Activated naive CD4-positive, alpha-beta T cell treated with anti-CD3 and anti-CD28 coated beads, Interleukin-2, amount 50 U/mL, for 16 hours (primary cell): ENCODE data around the gene POLR3A.

ENCODE experiments used
- DNase-seq: peaks from one replicate; pipeline ENCODE4 v3.0.0-alpha.2; 2020

POLR3A gene

DNA sequence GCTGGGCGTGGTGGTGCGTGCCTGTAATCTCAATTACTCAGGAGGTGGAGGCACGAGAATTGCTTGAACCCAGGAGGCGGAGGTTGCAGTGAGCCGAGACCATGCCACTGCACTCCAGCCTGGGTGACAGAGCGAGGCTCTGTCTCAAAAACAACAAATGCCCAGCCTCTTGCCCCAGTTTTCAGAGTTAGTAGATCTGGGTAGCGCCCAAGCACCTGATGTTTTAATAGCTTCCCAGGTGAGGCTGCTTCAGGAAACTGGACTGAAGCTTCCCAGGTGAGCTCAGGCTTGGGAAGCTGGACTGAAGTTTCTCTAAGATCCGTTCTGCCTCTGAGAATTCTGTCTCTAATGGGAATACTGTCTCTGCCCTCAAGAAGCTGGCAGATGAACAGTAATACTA, 16.5 kb upstream of the POLR3A start:
- no peak for DNase-seq

DNA sequence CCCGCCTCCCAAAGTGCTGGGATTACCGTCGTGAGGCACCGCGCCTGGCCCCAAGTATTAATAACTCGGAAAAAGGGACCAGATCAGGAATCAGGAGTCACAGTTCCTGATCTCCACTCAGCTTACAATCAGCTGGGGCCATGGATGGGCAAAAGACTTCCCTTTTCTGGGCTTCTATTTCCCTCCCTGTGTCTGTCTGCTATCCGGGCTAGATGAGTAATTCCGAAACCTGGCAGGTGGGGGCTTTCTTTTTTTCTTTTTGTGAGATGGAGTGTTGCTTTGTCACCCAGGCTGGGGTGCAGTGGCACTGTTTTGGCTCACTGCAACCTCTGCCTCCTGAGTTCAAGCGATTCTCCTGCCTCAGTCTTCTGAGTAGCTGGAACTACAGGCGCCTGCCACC, 15.9 kb upstream of the POLR3A start:
- DNase-seq = peak; percentile 29

DNA sequence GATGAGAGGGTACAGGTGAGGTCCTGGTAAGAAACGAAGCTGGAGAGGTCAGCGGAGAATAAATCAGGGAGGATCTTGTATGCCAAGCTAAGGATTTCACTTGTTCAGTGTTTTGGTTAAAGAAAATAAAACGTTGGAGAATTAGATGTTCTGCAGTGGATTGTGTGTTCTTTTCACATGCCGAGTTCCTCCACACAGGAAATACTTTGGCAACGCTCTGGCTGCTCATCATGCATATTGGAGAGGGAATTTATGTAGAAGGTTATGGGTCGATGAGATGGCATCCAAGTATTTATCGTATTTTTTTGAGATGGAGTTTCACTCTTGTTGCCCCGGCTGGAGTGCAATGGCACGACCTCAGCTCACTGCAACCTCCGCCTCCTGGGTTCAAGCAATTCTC, 15.4 kb upstream of the POLR3A start:
- DNase-seq = no peak

DNA sequence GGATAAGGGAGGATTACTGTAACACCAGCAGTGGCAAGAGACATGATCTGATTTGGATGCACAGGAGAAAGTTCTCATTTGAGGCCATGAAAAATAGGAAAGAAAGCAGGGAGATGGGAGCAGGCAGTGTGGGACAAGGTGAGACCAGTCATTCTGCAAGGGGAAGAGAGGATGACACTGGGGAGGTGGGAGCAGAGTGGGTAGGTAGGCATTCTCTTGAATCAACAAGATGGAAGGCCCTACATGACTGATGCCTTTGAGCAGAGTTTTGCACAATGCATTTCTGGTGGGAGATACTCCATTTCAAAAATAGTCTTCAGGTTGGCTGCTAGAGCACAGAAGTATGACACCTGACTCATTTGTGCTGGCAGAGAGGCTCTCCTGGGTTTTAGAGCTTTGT, 14.9 kb upstream of the POLR3A start:
- no peak for DNase-seq

DNA sequence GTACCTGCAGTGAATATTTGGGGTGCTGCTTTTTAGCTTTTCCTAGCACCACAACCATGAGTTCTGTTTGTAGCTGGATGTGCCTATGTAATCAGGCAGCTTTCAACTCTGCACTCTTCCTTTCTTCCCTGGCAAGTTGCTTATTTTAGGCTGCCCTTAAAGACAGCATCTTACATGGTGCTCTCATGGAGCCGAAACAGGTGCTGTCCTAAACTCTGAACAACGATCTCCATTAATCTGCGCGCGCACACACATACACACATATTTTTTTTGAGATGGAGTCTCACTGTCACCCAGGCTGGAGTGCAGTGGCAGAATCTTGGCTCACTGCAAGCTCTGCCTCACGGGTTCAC, 13.4 kb upstream of the POLR3A start:
- no peak for DNase-seq

DNA sequence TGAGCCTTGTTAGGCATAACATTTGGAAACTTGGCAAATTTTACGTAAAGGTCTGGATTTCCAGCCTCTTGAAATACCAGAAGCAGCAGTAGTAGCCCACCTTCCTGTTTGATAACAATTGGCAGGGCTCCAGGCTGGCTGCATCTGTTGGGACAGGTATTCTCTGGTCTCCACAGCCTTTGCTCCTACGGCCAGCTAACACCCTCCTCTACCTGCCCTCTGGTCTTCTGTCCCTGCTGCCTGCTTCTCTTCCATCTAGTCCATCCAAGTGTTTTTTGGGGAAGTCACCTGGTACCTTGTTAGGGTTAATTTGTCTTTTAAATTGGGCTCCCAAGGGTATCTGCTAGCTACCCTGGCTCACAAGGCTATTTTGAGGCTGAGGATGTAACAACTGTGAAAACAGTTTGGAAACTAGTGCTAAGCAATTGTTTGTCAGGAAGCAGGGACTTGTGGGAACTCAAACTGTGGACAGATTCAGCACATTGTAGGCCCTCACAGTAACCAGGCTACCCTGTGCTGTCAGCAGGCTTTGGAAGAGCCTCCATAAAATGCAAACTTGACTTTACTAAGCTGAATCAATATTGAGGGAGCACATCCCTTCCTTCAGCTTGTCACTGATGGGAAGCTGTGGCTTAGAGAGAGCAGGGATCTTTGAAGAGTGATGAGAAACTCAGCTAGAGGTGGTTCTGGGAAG, 12.9 kb upstream of the POLR3A start:
- no peak for DNase-seq

DNA sequence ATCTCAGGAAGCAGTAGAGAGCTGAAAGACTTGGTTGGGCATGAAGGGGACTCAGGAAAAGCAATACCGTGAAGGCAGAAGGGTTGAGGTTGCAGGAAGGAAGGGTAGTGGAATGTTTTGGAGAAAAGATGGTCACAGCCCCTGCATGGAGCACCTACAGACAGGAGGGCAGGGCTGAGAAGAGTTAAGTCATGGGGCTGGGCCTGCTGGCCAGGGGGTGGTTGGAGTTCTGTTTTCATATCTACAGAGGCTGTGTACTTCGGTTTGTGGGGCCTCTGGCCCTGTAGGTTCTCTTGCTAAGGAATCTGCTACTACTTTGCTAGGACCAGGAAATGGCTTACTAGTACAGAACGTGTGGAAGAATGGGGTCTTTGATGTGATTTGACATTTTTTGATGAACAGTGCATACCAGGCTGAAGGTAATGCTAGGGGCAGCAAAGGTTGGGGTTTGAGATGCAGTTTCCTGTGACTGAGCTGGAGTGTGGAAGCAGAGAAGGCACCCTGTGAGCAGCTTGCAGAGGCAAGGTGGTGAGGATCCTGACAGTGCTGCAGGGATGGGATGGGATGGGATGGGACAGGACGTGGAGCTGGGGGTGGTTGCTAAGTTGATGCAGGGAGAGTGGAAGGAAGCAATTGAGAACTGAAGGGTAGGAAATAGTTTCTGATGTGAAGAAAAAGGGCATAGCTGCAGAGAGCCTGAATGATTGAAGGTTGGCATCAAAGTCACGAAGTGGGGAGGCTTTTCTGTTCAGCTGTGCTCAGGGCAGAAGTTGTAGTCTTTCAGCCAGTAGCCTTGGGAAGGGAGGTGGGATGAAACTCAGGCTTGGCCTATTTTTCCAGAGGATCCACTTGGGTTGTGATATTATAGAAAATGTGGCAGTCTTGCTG, 12.1 kb upstream of the POLR3A start:
- no peak for DNase-seq

DNA sequence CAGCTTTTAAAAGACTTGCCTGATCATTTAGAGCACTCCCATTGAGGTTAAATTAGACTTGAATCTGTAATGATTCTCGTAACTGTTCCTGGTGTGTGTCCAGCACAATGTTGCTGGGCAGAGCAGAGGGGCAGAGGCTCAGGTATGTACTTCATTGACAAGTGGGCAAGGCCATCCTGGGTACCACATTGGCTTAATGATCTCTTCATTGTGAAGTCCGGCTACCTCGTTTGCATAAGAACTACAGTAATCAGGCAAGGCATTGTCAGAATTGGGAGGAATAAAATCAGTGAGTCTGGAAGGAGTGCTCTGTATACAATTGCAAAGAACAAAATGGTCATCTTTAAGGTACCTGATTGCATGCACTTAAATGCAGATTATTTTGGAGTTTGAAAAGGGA, 10.4 kb upstream of the POLR3A start:
- no peak for DNase-seq

DNA sequence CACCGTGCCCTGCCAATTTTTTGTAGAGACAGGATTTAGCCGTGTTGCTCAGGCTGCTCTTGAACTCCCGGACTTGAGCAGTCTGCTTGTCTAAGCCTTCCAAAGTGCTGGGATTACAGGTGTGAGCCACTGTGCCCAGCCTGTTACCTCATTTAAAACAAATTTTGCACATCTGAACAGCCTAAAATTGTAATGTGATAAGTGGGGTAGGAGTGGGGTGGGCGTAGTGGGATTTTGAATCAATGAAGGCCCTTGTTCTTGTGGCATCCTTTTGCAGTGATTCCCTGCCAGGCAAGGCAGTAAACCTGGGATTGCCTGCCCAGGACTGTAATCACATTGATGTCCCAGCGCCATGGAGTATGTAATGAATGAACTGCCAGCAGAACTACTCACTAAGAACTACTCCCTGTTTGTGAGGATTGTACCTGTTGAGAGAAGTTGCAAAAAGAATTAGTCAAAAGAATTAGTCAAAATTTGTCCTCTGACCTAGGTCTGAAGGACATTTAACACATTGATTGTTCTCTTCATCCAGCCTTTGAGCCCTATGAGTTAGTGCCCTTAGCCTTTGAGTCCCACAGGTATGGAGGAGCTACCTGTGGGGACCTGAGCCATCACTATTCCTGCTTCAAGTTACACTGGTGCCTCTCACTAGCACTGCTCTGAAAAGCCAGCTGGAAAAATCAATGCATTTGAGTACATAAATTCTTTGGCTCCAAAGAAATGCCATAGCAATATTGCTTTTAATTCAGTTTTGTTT, 9.7 kb upstream of the POLR3A start:
- DNase-seq = no peak

DNA sequence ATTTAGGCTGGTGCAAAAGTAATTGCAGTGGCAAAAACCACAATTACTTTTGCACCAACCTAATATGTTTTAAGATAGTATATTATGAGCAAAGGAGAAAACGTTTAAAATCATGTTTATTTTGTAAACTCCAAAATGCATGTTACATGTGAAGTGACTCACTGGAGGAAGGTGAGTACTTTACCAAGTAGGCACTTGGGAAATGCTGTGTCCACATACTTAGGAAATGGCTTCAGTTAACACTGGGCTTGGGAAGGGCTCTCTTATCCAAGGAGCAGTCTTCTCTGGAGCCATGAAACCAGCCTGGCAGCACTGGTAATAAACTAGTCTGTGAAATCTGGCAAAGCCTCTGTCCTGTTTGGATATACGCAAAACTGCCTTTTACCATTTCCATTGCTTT, 8.8 kb upstream of the POLR3A start:
- no peak for DNase-seq

DNA sequence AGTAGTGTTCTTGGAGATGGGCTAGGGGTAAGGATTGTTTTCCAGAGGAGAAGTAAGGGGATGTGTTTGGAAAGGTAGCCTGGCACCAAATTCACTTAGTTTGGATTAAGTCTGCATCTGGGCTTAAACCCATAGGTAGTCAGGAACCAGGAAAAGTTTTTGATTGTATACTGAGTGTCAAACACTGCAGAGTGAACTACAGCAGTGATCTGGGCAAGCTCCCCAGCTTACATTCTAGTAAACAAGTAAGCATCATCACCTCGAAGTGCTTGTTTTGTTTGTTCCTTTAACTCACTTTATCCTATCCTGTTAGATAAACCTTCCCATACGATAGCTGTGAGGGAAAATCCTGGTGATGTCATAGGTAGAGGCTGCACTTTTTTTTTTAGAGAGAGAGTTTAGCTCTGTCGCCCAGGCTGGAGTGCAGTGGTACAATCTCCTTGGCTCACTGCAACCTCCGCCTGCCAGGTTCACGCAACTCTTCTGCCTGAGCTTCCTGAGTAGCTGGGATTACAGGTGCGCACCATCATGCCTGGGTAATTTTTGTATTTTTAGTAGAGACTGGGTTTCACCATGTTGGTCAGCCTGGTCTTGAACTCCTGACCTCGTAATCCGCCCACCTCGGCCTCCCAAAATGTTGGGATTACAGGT, 6.7 kb upstream of the POLR3A start:
- no peak for DNase-seq

DNA sequence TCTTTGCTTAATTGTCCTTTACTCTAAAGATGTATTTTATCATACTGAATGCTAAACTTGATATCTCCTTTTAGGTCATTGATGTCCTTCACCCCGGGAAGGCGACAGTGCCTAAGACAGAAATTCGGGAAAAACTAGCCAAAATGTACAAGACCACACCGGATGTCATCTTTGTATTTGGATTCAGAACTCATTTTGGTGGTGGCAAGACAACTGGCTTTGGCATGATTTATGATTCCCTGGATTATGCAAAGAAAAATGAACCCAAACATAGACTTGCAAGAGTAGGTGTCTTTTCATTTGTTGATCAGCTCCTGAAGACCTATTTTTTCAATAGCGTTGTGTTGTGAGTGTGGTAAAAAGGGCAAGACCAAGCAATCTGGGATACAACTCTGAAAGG, 6.1 kb upstream of the POLR3A start:
- DNase-seq = no peak

DNA sequence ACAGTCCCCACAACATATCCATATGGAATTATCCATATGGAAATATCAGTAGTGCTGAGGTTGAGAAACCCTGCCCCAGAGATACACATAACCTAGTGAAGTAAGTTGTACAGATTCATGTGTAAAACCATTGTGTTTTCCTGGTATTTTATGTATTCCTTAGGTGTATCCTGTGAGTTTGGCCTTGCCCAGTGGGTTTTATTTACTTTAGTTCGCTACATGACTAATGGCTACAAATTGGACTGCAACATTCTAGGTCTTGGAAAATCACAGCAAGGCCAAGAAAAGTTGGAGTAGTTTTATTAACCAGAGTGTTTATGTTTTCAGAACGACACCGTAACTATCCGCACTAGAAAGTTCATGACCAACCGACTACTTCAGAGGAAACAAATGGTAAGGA, 5.7 kb upstream of the POLR3A start:
- DNase-seq = no peak

DNA sequence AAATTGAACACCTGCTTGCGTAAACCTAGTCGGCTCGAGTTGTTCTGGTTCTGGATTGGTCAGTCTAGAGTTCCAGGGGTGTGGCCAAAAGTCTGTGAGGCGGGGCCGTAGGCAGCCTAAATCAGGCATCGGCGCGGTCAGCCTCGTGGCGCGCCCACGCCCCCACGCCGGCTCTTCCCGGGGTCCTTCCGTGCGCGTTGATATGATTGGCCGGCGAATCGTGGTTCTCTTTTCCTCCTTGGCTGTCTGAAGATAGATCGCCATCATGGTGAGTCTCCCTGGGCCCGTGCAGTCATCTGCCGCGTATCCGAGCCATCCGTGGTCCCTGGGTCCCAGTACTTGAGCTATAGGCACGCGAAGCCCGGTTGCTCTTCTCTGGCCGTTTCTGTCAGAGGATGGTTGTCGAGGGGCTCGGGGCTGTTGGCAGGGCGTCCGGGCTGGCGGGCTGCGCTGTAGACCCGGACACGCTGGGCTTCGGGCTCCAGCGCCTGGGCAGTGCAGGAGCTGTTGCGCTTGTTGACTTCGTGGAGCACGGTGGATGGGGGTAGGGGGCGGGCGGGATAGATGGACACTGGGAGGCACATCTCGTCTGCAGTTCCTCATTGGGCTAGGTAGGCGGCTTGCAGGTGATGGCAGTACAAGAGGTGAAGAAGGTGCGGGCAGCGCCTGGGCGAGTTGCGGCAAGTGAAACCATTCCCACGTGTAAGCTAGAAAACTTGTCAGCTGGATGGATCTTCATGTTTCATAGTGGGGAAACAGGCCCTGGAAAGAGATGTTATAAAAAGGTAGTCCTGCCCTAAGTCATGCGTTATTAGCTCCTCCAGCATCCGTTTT, 4.5 kb upstream of the POLR3A start, which contains the start of gene RPS24:
Gene RPS24 (plus strand): TSS at position 227 of the 834 bp plus-strand sequence. CDS start 39 bp downstream, at position 266.
- DNase-seq = peak; percentile 96

DNA sequence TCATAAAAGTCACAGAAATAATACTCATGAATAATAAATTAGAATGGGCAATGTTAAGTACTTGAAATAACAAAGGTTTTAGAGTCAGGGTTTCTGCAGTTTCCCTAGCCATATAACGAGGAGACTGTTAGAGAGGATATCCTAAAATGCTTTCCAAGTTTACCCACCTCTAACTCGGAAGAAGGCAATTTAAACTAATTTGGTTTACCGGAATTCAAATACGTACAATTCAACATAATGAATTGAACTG, 4.0 kb upstream of the POLR3A start:
- no peak for DNase-seq

DNA sequence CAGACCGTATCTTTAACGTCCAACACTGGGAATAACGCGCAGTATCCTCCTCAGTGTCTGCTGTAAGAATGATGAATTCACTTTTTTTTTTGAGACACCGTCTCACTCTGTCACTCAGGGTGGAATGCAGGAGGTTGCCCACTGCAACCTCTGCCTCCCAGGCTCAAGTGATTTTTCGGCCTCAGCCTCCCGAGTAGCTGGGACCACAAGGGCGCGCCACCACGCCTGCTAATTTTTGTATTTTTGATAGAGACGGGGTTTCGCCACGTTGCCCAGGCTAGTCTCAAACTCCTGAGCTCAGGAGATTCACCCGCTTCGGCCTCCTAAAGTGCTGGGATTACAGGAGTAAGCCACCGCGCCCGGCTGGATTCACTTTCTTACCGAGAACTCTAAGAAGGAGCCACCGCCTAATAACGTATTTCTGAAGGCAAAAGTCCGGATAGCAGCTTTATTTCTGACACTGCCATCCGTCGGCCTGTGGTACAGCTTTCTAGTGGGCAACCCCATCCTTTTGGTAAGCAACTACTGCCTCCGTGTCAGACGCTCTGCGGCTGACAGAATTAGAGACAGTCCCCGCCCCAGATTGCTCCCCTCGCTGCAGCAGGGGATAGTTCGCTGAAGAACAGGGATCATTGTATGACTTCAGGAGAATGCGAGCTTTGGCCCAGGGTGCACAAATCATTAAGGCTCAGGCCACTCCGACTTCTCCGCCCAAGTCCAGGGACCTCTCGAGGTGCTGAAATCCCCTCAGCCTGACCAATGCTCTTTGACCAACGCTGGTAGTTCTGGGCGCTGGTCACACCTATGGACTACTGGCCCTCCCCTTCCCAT, 662 bp downstream of the POLR3A start:
- DNase-seq = peak; percentile 27

DNA sequence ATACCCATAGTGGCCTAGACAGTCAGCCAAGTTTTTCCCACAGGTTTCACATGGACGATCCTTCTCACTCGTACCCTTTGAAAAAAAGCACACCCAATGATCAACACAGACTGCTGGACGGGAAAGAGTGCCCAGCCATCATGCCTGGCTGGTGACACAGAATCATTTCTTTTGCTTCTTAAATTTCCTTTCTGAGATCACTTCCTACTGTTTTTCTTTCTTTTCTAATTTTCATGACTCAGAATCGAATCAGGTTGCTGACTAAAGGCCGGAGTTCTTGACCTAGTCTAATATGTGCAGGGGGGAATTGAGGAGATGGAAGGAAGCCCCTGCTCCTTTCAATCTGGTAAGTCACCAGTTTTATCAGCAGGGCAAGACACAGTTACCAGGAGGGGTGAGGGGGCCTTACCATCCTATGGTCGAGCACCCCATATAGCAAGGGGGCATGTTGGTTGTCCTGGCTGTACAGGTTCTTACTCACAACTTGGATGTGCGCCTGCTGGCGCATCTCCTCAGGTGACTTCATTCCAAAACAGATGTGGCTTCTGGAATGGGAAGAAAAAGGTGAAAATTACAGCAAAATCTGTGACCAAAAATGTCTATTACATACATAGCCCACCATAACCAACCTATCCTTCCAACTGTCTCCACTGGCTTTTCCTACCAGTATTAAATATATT, 3.5 kb downstream of the POLR3A start:
- no peak for DNase-seq

DNA sequence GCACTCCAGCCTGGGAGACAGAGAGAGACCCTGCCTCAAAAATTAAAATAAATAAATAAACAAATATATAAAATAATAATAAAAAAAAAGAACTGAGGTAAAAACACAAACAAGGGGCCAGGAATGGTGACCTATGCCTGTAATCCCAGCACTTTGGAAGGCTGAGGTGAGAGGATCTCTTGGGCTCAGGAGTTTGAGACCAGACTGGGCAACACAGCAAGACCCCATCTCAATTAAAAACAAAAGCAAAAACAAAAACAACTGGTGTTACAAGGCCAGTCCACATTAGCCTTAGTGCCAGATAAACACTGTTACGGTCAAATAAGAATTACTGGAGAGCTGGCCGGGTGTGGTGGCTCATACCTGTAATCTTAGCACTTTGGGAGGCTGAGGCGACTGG, 5.6 kb downstream of the POLR3A start:
- no peak for DNase-seq

DNA sequence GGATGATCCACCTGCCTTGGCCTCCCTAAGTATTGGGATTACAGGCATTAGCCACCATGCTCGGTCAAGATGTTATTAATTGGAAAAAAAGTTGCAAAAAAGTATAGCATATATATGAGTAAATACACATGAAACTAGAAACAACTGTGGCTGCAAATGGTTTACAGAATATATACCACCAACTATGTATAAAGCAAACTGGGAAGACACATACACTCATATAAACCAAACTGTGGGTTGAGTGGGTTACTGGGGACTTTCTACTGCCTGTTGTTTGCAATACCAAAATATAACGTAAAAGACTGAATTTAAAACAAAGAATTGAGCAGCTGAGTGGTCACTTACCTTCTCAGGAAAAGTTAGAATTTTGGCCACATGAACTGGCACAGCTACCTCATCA, 8.1 kb downstream of the POLR3A start:
- DNase-seq = no peak

DNA sequence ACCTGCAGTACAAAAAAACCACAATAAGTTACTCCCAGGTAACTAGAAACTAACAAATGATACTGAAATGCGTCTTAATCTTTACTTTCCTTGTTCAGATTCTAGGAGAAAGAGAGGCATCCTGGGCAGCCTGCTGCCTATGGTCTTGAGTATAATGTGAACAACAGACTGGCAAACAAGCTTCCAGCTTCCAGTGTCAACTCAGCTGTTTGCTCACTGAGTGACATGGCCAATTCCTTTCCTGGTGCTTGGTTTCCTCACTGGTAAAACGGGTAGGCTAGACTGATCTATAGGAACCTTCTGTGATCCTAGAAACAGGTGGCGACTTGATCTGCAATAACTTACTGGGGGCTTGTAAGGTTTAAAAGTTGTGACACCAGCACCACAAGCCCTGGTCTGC, 10.1 kb downstream of the POLR3A start:
- DNase-seq = no peak

DNA sequence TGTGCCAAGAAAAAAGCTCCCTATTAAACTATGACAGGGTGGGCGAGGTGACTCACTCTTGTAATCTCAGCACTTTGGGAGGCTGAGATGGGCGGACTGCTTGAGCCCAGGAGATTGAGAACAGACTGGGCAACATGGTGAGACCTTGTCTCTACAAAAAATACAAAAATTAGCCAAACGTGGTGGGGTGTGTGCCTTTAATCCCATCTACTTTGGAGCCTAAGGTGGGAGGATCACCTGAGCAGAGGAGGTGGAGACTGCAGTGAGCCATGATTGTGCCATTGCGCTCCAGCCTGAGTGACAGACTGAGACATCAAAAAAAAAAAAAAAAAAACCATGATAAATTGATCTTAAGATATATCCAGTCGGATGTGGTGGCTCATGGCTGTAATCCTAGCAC, 11.5 kb downstream of the POLR3A start:
- DNase-seq = no peak
